RPMI7951 (cell line): ENCODE measurements around the gene GALNT10. TPM values are rescaled to one million over a fixed set of nuclear protein-coding genes. Genes with fewer than 3 reads are reported as not detected.

Experiments used
- DNase-seq: peaks from one replicate; pipeline ENCODE4 v3.0.0-alpha.2; 2012; ENCODE audit warnings: low read depth
- total RNA-seq: library from RNA; depleted of rRNA; stranded (reverse); fragments of >200 nt; shearing (Covaris generic); gene quantifications from 2 replicates; pipeline ENCODE4 v1.2.3, GENCODE V29; 2014

Gene GALNT10
- total RNA-seq, 1 experiment from 2014 or later: 27.9 TPM

DNA sequence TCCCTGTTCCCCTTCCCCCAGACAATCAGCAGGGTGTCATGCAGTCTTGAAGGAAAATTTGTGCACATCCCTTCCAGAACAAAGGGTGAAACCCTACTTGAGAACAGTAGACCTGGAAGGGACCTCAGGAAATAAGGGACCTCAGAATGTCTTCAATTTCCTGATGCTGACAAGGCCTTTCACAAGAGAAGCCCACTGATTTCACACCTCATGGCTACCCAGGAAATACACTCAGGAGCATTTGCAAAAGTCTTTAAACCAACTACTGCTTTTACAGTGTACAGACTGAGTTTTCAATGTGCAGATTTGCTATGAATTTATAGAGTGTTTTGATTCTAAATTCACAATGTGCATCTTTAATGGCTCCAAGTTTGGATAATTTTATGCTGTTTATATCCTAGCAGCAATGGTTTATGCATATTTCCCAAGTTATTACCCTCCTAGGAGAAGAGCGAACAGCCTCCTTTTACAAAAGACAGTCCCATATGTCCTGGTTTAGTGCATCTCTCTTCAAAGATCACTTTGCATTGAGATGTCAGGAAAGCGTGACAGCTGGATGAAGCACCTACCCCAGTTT is 74.8 kb downstream of the GALNT10 start:
- DNase-seq: no peak

DNA sequence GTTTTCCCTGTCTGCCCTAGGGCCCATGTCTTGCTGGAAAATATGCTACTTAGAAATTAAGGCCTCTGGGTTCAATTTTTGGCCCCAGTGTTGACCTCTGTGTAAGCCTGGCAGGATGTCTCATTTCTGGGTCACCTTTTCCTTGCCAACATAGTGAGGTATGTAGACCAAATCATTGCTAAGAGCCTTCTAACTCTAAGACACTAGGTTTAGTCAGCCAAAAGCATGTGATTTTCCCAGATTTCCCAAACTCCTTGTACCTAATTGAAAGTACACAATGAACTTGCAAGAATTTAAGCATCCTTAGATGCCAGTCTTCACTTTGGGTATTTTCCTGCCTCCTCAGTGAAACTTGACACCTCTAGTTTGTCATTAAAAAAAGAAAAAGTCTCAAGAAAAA is 77.0 kb downstream of the GALNT10 start:
- DNase-seq: peak; percentile 25

DNA sequence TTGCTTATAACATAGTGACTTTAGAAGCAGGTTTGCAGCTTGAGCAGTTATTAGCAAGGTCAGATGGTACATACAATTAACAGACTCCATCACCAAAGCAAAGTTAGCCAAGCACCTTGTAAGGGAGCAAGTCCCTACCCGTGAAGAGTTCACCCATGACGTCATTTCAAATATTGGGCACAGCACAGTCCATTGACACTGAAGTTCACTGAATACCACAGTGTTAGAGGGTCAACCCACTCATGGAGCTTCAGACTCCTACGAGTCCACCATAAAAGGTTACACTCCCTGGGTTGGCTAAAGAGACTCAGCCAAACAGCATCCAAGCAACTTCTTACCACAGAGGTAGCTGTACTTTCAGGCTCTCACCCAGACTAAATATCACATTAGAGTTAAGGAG is 77.5 kb downstream of the GALNT10 start:
- no peak for DNase-seq

DNA sequence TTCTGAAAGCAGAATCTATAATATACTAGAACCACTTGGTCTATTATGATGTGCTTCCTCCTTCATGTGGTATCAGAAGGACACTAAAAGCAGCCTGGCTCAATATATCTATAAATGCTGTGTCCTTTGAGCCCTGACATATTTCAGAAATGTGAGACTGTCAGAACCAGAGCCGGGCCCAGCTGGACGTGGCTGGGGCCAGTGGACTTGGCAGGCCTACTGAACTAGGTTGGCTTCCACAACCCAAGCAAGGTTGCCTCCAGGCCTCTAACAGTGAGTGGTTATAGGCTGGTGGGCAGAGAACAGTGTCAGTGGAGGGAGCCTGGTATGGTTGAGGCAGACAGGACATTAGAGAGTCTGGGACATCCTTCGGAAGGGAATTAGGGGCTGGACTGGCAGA is 78.9 kb downstream of the GALNT10 start:
- DNase-seq: no peak

DNA sequence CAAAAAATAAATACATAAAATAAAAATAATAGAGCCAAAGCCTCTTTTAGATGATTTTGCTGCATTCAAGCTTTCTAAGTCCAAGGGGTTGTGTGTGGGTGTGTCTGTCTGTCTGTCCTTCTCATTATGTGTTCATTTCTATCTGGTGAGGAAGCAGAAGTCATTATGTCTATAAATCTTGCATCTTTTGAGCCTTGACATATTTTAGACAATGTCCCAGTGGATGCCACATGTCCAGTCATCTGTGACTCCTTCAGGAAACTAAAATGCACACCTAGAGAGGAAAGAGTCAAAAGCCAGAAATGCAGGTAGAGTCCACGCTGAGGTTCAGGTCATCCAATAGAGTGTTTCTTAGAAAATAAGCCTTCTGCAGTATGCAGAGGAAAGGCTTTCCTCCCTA is 80.9 kb downstream of the GALNT10 start:
- no peak for DNase-seq

DNA sequence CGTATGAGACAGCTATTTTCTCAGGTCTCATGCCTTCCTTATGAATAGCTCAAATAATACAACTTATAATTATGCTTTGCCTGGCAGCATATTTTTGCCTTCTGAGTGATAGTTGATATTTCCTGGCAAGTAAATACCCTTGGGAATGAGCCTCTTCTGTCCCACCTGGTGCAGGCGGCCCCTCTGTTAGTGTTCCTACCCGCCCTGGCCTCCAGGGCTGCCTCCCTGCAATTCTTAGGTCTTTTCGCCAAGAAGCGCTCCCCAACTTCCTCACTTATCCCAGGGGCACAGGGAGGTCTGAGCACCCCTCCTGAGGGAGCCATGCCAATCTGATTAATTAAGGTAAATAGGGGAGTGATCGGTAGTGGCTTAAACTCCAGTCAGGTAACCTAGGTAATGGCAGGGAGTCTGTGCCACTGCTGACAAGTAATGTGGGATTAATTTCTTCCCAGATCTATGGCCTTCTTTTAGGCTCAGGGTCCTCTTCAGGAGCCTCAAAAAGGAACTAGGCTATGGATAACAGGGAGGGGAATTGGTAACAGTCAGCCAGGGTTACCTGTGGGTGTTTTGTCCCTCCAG is 81.5 kb downstream of the GALNT10 start:
- no peak for DNase-seq

DNA sequence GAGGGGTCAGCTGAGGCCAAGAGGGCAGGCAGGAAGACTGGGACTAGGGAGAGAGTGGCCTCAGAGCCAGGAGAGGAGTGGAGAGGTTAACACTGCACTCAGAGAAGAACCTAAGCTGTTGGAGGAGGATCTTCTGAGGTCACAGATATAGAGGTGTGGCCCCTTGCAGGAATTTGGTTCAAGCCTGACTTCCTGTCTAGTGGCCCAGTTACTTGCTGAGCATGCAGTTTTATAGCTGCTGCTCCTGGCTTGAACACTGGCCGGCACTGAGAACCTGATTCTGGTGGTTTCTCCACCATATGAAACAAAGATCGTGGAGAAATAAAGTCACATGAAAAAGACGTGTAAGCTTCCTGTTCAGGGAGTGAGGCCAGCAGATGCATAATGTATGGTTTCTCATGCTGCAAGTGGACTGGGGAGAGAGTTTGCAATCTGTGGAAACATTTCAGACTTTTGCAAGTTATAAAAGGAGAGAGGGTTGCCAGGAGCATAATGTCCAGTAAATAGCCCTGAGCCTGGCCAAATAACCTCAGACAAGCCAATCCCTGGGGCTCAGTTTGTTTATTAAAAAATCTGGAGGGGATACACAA is 82.6 kb downstream of the GALNT10 start:
- peak; percentile 43 for DNase-seq

DNA sequence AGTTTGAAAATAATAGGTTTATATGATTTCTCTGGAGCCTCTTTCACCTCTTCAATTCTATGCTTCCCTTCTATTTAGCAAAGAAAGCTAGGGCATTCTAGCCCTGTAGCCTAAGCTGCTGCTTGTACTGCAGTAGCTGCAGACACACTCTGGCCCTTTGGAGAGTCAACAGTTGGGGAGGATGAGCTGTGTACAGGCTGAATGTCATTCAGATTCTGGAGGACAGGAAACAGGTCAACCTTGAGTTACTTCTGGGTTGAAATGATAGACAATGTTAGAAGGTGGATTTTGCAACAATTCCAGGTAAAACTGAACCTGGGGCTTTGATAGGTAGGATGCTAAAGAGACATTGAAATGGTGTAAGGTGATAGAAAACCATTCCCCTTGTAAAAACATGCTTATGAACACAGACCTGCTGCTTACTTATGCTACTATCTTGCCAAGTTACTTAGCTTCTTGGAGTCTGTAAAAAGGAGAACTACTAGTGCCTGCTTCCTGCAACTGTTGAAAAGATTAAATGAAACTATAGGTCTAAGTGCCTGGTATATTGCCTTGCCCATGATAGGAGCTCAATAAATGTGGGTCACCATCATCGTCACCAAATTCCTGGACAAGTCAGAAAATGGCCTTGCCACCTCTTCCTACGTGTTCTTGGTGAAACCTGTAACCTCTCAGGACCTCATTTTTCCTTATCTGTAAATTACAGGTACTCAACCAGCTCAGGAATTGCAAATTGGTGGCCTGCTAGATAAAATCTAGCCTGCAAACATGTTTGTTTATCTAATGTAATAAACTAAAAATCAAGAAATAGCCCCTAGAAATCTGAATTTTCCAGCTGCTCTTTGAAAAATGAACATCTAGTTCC is 83.7 kb downstream of the GALNT10 start:
- DNase-seq: no peak

DNA sequence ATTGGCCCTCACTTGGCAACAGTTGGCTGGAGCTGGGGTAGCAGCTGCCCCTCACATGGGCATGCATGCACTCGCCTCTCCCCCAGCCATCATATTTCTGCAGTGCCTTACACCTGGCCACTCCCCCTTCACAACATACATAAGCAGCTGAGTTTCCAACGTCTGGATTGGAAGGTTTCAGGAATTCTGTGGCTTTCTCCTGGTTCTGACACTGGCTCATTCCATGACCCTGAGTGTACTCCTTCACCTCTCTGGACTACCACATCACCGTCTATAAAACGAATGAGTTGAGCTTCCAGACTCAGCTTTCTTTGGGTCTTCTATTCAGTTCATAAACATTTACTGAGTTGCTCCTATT is 84.3 kb downstream of the GALNT10 start:
- DNase-seq: peak; percentile 26

DNA sequence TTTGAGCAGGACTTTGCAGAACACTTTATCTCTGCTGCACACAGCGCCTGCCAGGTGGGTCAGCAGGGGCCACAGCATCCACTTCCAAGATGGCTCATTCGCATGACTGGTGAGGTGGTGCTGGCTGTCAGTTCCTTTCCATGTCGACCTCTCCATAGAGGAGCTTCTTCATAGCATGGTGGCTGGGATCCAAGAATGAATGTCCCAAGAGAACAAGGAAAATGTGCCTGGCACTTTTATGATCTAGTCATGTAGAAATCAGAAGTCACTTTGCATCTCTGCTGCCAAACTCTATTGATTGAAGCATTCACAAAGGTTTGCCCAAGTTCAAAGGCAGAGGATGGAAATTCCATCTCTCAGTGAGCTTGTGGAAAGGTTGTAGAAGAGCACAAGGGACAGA is 85.0 kb downstream of the GALNT10 start:
- no peak for DNase-seq

DNA sequence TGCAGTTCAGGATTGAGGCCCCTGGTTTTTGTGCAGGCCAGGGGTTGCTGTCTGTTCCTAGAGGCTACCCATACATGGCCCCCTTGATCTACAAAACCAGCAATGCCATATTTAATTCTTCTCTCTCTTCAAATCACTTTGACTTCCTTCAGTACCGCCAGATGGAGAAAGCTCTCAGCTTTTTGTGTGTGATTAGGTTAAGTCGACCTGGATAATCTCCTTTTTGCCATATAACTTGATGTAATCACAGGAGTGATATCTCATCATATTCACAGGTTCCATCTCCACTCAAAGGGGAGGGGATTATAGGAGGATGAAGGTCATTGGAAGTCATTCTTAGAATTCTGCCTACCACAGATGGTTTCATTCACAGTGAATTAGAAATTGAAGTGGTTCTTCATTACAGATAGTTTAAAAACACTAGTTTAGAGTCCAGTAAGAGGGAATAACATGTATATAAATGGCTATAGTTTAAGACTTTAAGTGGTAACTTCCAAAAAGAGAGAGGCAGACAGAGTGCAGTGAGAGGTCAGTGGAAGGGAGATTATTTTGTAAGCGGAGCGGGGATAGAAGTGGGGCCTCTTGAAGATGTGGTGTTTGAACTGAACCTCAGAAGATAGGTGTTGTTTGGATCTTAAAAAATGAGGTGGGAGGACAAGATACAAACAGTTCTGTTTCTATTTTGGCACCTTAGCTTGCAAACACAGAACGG is 85.9 kb downstream of the GALNT10 start:
- DNase-seq: no peak

DNA sequence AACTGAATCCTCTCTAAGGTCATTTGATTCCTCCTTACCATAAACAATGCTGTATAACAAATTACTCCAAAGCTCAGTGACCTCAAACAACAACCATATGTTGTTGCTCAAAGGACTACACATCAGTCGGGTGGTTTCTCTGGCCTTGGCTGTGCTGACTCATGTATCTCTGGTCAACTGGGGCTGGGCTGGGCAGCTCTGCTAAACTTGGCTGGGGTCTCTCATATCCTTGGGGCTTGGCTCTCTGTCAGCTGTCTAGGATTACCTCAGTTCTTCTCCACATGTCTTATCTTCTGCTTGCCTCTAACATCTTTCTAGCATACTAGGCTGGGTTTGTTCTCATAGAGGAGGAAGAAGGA is 86.4 kb downstream of the GALNT10 start:
- peak; percentile 97 for DNase-seq

DNA sequence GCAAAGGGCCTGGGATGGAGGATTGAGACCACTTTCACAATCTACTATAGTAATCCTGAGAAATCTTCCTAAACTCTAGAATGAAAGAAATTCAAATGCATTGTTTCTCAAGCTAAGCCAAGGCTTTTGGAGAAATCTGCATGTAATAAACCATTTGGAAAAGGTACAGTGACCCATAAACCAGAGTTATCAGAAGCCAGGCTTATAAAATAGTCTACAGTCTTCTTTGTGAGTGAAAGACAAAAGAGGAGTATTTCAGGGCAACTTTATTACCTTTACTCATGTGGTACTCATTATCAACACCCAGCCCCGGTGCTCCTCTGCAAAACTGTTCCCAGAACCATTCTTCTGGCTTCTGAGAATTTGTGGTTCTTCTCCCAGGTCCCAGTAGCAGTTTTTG is 87.0 kb downstream of the GALNT10 start:
- DNase-seq: no peak

DNA sequence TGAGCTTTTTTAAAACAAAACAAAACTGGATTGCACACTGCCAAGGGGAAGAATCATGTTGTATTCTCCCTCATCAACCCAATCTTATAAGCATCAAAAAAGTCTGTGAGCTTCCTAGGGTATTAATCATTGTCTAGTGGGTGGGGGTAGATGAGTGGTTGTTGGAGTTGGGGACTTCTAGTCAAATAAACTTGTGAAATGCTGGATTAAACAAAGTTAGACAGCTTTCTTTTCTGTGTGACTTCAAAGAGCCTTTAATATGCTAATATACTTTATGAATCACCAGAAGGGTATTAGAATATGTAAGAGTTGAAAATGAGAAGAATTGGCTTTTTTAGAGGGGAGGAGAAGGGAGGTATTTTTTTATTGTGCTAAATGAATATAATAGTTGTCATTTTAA is 87.7 kb downstream of the GALNT10 start:
- DNase-seq: peak; percentile 17

DNA sequence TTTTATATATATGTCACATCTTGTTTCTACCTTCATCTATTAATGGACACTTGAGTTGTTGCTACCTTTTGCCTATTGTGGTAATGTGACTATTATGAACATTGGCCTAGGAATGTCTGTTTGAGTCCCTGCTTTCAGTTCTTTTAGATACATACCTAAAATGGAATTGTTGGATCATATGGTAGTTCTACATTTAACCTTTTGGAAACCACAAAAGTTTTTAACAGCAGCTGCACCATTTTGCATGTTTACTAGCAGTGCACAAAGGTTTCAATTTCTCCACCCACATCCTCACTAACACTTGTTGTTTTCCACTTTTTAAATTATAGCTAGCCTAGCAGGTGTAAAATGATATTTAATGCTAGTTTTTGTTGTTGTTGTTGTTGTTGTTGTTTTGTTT is 88.4 kb downstream of the GALNT10 start:
- DNase-seq: peak; percentile 28

DNA sequence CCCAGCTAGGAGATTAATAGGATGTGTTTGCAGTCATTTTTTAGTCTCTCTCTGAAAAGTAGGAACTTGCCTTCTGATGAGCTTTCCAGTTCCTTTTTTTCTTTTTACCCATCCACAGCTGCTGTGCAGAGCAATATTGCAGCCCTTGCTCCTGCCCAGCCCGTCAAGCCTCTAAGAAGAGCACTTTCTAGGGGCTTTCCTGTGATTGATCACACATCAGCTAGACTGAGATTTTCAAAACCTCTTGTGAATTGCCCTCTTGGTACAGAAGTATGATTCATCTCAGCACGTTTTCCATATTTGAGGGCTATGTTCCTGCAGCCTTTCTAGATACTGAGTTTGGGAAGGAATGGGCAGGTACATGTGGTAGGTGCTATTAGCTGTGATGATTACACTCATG is 93.9 kb downstream of the GALNT10 start:
- DNase-seq: no peak

DNA sequence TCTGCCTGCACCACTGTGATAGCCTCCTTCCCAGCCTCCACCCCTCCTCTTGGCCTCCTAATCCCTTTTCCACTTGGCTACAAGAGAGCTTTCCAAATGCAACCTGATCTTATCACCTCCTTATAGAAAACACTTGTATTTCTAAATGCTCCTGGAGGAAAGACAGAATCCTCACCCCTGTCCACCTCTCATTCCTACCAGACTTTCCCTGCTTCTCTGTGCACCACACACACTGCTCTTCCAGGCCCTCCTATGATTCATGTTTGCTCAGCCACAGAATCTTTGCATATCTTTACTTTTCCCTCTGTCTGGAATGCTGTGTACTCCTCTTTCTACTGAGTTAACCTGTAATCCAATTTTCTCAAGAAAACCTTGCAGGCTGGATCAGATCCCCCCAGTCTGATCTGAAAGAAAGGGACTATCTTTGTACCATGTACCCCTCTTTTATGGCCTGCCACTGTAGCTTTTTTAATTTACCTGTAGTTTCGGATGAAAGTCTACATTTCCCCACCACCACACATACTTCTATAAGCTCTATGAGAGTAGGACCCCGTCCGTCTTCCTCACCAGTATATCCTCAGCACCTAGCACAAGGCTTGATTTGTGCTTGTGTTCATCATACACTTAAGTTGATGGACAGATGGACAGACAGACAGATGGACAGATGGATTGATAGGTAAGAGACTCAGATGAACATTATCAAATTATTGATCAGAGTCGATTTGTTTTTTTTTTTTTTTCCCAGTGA is 95.3 kb downstream of the GALNT10 start:
- DNase-seq: peak; percentile 64

DNA sequence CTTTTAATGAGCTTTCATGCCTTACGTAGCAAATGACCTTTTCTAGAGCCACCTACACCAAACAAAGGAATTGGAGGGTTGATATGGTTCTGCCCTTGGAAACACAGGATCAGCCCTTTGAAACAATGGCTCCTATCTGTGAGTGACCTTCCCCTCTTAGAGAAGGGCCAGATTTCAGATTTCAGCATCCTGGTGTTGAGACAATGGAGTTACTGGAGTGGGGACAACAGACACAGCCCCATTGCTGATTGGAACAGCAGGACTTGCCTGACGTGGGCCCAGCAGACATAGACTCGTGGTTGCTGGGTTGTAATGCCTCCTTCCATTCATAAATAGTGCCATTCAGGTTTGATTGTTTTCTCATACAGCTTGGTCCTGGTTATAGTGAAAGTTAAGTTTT is 96.0 kb downstream of the GALNT10 start:
- DNase-seq: no peak

DNA sequence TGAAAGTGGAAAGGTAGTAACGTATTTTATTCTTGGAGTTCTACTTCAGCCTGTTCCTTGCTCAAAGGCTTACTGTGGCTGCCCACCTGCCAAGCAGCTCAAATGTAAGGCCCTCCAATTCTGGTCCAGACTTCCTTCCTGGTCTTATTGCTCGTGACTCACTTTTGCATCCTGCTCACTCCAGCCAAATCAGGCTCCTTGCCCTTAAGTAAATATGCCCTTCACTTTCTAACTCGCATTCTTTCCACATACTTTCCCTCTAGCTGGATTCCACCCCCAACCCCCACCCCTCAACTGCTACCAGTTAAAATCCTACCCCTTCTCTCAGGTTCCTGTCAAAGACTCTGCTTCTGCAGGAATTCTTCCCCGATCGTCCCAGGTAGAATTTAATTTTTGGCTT is 96.6 kb downstream of the GALNT10 start:
- DNase-seq: peak; percentile 77

DNA sequence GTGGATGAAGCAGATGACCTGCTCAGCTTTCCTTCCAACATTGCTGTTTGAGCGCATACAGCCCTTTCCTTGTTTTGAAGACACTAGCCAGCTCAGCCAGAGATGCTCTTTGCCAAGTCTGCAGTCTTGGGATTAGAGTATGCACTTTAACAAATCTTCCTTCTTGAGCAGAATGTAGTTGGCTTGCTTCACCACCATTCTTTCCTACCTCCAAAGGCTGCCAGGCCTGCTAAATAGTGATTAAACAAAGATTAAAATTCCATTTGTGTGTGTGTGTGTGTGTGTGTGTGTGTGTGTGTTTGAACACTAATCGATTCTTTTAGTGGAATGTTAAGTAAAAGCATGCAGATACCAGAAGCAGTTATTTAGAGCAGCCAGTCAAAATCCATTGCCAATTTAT is 97.6 kb downstream of the GALNT10 start:
- no peak for DNase-seq

DNA sequence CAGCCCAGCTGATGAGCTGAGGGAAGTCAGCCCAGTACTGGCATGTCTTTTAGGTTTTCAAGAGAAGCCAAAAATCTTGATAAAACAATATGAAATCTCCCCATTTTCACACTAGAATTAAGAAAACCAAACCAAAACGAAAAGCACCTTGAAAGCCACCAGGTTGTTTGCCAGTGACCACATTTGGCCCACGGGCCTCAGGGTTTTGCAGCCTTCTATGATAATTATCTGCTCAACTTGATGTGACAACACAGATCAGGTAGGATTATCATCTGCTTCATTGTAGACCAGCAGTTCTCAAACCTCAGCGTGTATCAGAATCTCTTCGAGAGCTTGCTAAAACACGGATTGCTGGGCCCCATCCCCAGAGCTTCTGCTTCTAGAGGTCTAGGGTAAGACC is 101.4 kb downstream of the GALNT10 start:
- no peak for DNase-seq

DNA sequence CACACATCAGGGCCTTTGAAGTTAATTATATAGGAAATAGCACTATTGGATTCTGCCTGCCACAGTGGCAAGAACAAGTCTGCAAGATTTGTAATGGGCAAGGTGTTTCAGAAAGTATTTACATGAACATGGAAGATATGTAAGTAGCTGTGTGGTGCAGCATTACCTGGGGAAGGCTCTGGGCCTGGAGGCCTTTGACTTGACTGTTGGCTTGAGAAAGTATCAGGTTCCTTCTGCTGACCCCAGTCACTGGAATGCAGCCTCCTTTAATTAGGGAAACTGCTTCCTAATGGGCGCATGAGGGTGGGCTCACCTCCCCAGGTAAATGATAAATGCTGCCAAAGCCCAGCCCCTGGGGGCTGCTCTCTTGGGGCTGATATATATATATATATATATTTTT is 102.7 kb downstream of the GALNT10 start:
- DNase-seq: no peak
